GM18499 (cell line): Measurements from ENCODE around the gene ARHGEF4.
"Not testable (repeated sequence)": the region's sequence is repeated elsewhere in the genome, so short reads cannot be mapped to it uniquely, and the experiment has no call there.

ENCODE experiments used
- ATAC-seq: cut with Tn5 transposase; IDR thresholded peaks from one replicate; pipeline ENCODE4 v1.9.1; 2021; ENCODE audit warnings: moderate number of reproducible peaks; ENCODE audit not compliant: insufficient read depth, unreplicated experiment

The ARHGEF4 gene

GRCh38 chr2:130878316-130878715 is 41.6 kb downstream of the ARHGEF4 start:
- no peak for ATAC-seq

GRCh38 chr2:130878933-130879332 is 42.2 kb downstream of the ARHGEF4 start:
- ATAC-seq: no peak

- ATAC-seq: no peak
These were observed 45.5 kb downstream of the ARHGEF4 start for GRCh38 chr2:130882111-130882690.

GRCh38 chr2:130882991-130883390 is 46.3 kb downstream of the ARHGEF4 start:
- ATAC-seq: no peak

- ATAC-seq: no peak
These were observed 46.8 kb downstream of the ARHGEF4 start for GRCh38 chr2:130883496-130883895.

- no peak for ATAC-seq
These were observed 47.3 kb downstream of the ARHGEF4 start for GRCh38 chr2:130884013-130884412.

GRCh38 chr2:130884503-130884902 is 47.8 kb downstream of the ARHGEF4 start:
- ATAC-seq: no peak

GRCh38 chr2:130887643-130888042 is 50.9 kb downstream of the ARHGEF4 start:
- ATAC-seq: no peak

GRCh38 chr2:130890941-130891669 is 54.4 kb downstream of the ARHGEF4 start:
- no peak for ATAC-seq

GRCh38 chr2:130891966-130892365 is 55.3 kb downstream of the ARHGEF4 start:
- no peak for ATAC-seq

- ATAC-seq: no peak
These were observed 56.4 kb downstream of the ARHGEF4 start for GRCh38 chr2:130892793-130893785.

GRCh38 chr2:130894326-130894942 is 57.7 kb downstream of the ARHGEF4 start:
- no peak for ATAC-seq

- no peak for ATAC-seq
These were observed 60.1 kb downstream of the ARHGEF4 start for GRCh38 chr2:130896813-130897212.

GRCh38 chr2:130898553-130898952 is 61.8 kb downstream of the ARHGEF4 start:
- ATAC-seq: no peak

GRCh38 chr2:130899306-130899705 is 62.6 kb downstream of the ARHGEF4 start:
- no peak for ATAC-seq

GRCh38 chr2:130901061-130901460 is 64.3 kb downstream of the ARHGEF4 start:
- no peak for ATAC-seq

GRCh38 chr2:130901626-130902025 is 64.9 kb downstream of the ARHGEF4 start:
- ATAC-seq: not testable (repeated sequence)

GRCh38 chr2:130908832-130909231 is 72.1 kb downstream of the ARHGEF4 start:
- ATAC-seq: no peak

GRCh38 chr2:130910931-130911330 is 74.2 kb downstream of the ARHGEF4 start:
- ATAC-seq: no peak

- no peak for ATAC-seq
These were observed 74.8 kb downstream of the ARHGEF4 start for GRCh38 chr2:130911482-130911881.
